Activated CD4-positive, alpha-beta T cell treated with anti-CD3 and anti-CD28 coated beads, Interleukin-2, amount 10 ng/mL, durations not matched to agents 7 days and 5 days (primary cell): ENCODE measurements around the gene RAB33A. TPM values are rescaled to one million over a fixed set of nuclear protein-coding genes. Genes with fewer than 3 reads are reported as not detected.
A peak's percentile ranks its signal among the peaks of the same experiment; 100 is the strongest.

ENCODE experiments used
- CTCF ChIA-PET: fragments of 350-600 bp; sonication (Branson Sonifier 250); formaldehyde crosslinking; loops from one replicate; lab custom pipeline; 2021; ENCODE audit warnings: antibody characterized with exemption; lab: Charles Lee
- POLR2A ChIA-PET: fragments of 350-600 bp; sonication (Branson Sonifier 250); formaldehyde crosslinking; loops from one replicate; lab custom pipeline; 2021; ENCODE audit warnings: antibody characterized with exemption; lab: Charles Lee
- DNase-seq: peaks from one replicate; pipeline ENCODE4 v3.0.0-alpha.2; 2020
- H3K27ac Mint-ChIP-seq: one replicate; pipeline ENCODE4 v1.8.0; 2021; ENCODE audit warnings: mild to moderate bottlenecking, moderate library complexity, mixed read lengths
- H3K27me3 Mint-ChIP-seq: one replicate; pipeline ENCODE4 v1.8.0; 2021; ENCODE audit warnings: mixed read lengths
- H3K36me3 Mint-ChIP-seq: one replicate; pipeline ENCODE4 v1.8.0; 2021; ENCODE audit warnings: low read depth, mixed read lengths
- H3K4me1 Mint-ChIP-seq: one replicate; pipeline ENCODE4 v1.8.0; 2021; ENCODE audit warnings: mixed read lengths
- H3K4me3 Mint-ChIP-seq: one replicate; pipeline ENCODE4 v1.8.0; 2021; ENCODE audit warnings: mild to moderate bottlenecking, moderate library complexity, mixed read lengths
- H3K9me3 Mint-ChIP-seq: one replicate; pipeline ENCODE4 v1.8.0; 2021; ENCODE audit warnings: mixed read lengths
- total RNA-seq, 2 experiments: library from RNA; stranded (reverse); gene quantifications; one replicate each; pipeline ENCODE4 v1.2.3, GENCODE V29; 2021

RAB33A gene
- total RNA-seq = 10 to 100 TPM; 20.8 to 21.2 TPM

DNA sequence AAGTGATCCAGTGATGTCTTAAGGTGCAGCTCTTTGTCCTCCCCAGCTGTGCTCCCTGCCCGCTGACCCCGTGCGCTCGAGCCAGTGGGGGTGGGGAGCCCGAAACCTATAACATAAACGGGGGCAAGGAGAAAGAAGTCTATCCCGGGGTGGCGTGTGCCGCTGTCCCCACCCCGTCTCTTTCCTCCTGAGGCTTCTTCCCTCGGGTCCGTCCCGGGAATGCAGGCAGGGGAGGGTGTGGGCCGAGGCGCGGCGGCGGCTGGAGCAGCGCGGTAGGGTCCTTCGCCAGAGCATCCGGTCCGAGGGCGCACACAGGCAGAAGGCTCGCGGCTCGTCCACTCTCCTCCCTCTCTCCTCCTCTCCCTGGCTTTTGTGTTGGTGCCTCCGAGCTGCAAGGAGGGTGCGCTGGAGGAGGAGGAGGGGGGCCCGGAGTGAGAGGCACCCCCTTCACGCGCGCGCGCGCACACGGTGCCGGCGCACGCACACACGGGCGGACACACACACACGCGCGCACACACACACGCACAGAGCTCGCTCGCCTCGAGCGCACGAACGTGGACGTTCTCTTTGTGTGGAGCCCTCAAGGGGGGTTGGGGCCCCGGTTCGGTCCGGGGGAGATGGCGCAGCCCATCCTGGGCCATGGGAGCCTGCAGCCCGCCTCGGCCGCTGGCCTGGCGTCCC lies at the start of gene RAB33A:
TSS of gene RAB33A (plus strand) at position 517 of the 681 bp plus-strand sequence. CDS start at position 618, 101 bp downstream.
- Mint-ChIP-seq H3K27ac (peak within 1 kb of the TSS; percentile 92), H3K27me3 (no peaks in the 10 kb centered on the region), H3K4me3 (peak within 1 kb of the TSS; percentile 87), H3K9me3 (no peaks in the 10 kb centered on the region), H3K36me3 (peaks cover 11% of the 10 kb centered on the region), H3K4me1 (peaks cover 52% of the 10 kb centered on the region)
- peak; percentile 45 for DNase-seq
- ChIA-PET CTCF (interaction anchor here (1.1 to 1.4 kb wide), 2 partner anchors 11 to 30 kb away, joined by 3 to 4 read pairs; no protein-coding TSS in a partner anchor), POLR2A (no interaction called here)

DNA sequence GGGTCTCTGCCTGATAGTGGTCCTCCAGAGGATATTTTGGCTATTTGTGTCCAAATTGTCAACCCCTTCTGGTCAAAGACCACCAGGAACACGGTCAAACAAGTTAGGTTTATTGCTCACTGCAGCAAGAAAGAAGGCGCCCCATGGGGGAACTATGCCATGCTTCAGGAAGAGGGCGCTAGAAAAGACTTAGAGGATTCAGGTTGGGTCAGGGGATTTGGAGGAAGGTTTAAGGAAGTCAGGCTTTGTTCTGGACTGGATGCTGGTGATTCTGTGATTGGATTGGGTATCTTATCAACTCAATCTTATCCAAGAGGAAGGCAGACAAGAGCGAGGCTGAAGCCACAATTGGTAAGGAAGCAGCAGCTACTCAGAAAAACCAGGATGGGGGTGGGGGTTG lies 47.2 kb upstream of the RAB33A start:
- H3K27ac Mint-ChIP-seq = no peak overlapping the region
- no peaks in the 10 kb centered on the region for H3K9me3 Mint-ChIP-seq
- no peaks in the 10 kb centered on the region for H3K27me3 Mint-ChIP-seq
- H3K4me3 Mint-ChIP-seq = no peak overlapping the region
- peaks cover 8% of the 10 kb centered on the region for H3K4me1 Mint-ChIP-seq
- ChIA-PET CTCF (no interaction called here), POLR2A (no interaction called here)
- no peak for DNase-seq
- H3K36me3 Mint-ChIP-seq = peaks cover 22% of the 10 kb centered on the region

DNA sequence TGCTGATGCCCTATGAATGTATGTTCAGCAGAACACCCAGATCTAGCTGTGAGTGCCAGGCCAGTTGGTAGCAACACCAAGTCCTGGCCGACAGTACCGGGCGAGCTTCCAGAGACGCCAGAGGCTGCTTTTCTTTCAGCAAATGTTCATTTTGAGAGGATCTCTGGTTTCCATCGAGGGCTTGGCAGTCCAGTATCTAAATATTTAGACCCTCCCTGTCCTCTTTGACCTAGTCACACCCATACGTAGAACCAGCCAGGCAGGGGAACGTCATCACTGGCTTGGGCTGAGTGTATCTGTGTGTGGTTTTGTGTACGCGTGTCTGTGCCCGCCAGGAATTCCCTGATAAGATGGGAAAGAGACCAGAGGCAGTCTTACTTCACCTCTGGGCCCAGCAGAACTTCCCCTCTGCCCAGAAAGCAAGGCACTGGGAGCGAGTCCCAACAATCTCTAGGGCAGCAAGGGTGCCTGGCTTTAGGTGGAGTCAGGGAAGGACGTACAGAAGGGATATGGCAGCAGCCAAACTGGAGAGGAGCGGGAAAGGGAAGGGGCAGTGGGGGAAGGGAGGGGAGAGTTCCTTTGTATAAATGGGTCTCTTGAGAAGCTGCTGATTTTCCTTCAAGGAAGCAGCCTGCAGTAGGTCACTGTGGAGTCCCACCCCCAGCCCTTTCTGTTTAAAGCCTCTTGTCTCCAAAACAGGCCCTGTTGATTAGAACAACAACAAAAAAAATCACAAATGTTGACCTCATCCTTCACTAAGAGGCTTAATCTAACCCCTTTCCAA lies 46.5 kb upstream of the RAB33A start:
- H3K36me3 Mint-ChIP-seq = peaks cover 22% of the 10 kb centered on the region
- H3K4me1 Mint-ChIP-seq = peaks cover 1% of the 10 kb centered on the region
- no peaks in the 10 kb centered on the region for H3K27me3 Mint-ChIP-seq
- ChIA-PET CTCF (no interaction called here), POLR2A (no interaction called here)
- H3K27ac Mint-ChIP-seq = no peak overlapping the region
- H3K4me3 Mint-ChIP-seq = no peak overlapping the region
- no peaks in the 10 kb centered on the region for H3K9me3 Mint-ChIP-seq
- DNase-seq = no peak

DNA sequence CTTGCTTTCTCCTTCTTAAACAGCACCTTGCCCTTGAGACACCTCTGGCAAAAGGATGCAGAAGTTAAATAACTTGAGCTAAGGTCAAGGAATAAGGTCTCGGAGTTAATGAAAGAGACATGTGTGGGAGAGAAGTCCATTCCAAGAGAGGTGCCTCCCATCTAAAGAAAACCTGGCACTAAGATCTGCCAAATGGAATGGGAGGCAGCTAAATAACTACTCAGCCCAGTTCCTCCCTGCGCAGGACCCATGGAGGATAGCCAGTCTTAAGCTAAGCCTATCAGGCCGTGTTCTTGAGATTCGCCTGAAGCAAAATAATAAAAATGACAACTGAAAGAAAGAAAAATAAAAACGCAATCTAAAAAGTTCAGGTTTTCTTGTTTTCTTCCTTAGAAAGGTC lies 40.8 kb upstream of the RAB33A start:
- no peaks in the 10 kb centered on the region for H3K4me1 Mint-ChIP-seq
- no peak overlapping the region for H3K4me3 Mint-ChIP-seq
- peaks cover 19% of the 10 kb centered on the region for H3K36me3 Mint-ChIP-seq
- ChIA-PET CTCF (interaction anchor here (0.9 to 1.4 kb wide), 2 partner anchors 10 to 25 kb away, joined by 3 to 7 read pairs; no protein-coding TSS in a partner anchor), POLR2A (no interaction called here)
- DNase-seq = no peak
- no peaks in the 10 kb centered on the region for H3K27me3 Mint-ChIP-seq
- no peaks in the 10 kb centered on the region for H3K9me3 Mint-ChIP-seq
- no peak overlapping the region for H3K27ac Mint-ChIP-seq

DNA sequence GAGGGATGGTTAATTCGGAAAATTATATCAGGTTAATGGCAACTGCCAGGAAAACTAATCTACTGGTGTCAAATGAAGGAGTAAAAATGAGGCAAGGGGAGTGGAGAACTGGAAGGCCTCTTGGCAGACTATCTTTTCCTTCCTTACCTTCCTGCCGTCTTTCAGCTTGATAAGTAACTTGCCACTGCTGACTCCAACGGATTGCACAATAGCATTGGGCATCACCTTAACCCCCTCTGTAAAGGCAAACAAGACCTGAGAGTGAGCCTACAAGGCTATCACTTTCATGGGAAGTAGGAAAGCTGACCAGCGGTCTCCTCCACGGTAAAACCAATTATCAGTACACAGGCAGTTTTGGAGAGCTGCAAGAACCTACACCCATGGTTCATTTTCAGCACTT lies 35.3 kb upstream of the RAB33A start:
- POLR2A ChIA-PET = no interaction called here
- peaks cover 21% of the 10 kb centered on the region for H3K36me3 Mint-ChIP-seq
- H3K27ac Mint-ChIP-seq = peak overlapping the region; percentile 46
- no peak for DNase-seq
- no peaks in the 10 kb centered on the region for H3K9me3 Mint-ChIP-seq
- CTCF ChIA-PET = no interaction called here
- no peaks in the 10 kb centered on the region for H3K27me3 Mint-ChIP-seq
- H3K4me1 Mint-ChIP-seq = no peaks in the 10 kb centered on the region
- no peak overlapping the region for H3K4me3 Mint-ChIP-seq

DNA sequence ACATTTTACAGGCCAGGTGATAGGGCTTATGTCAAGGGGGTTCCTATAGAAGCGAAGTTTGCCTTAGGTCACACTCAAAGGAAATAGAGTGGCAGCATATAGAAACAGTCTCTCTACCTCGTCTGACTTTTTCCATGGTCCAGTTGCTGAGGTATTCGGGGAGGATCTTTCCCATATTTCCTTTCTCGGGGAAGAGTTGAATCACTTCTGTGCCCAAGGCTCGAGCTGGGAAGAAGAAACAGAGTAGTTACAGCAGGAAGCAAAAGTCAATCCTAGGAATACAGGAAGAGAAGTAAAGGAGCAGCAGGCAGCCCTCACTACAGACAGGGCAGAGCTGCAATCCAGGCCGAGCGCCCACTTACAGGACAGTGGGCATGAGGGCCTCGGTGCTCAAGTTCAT lies 34.8 kb upstream of the RAB33A start:
- CTCF ChIA-PET = interaction anchor here (0.5 kb wide), 1 partner anchor 16 kb away, joined by 3 read pairs; no protein-coding TSS in a partner anchor
- no peaks in the 10 kb centered on the region for H3K9me3 Mint-ChIP-seq
- POLR2A ChIA-PET = interaction anchor here (0.6 kb wide), 1 partner anchor 39 kb away, joined by 3 read pairs; no protein-coding TSS in a partner anchor
- H3K27ac Mint-ChIP-seq = no peak overlapping the region
- DNase-seq = no peak
- H3K4me3 Mint-ChIP-seq = no peak overlapping the region
- H3K27me3 Mint-ChIP-seq = no peaks in the 10 kb centered on the region
- peaks cover 26% of the 10 kb centered on the region for H3K36me3 Mint-ChIP-seq
- no peaks in the 10 kb centered on the region for H3K4me1 Mint-ChIP-seq

DNA sequence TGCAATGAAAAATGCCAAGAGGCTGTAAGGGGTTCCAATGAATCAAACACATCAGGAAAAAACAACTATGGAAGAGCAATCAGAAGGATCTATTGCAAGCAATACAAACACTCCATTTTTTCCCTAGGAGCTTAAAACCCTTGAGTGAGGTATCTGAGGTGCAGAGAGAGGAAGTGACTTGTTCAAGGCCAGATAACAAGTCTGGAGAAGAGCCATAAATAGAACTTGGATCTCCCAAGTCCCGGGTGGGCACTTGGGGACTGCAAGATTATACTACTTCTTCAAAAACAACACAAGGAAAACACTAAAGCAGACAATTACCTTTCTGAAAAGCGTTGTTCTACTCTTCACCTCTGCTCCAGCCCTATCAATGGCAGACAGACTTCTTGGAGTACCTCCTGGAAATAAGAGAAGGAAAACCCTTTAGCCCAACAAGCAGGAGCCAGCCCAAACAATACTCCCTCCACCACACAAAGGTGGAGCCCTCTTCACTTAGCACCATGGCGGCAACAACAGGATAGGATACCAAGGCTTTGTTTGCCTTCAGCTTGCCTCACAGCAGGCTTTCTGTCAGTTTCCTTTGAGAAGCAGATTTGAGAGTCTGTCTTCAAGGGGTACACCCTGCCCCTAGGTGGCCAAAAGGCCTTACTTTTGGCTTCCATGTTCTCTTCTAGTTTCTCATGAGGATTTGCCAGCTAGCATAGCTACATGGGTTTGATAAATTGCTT lies 32.1 kb upstream of the RAB33A start:
- H3K9me3 Mint-ChIP-seq = no peaks in the 10 kb centered on the region
- POLR2A ChIA-PET = no interaction called here
- CTCF ChIA-PET = interaction anchor here (0.5 to 1.2 kb wide), 3 partner anchors 14 to 79 kb away, joined by 3 read pairs; no protein-coding TSS in a partner anchor
- H3K4me1 Mint-ChIP-seq = no peaks in the 10 kb centered on the region
- H3K4me3 Mint-ChIP-seq = no peak overlapping the region
- H3K27ac Mint-ChIP-seq = no peak overlapping the region
- DNase-seq = no peak
- H3K27me3 Mint-ChIP-seq = no peaks in the 10 kb centered on the region
- peaks cover 37% of the 10 kb centered on the region for H3K36me3 Mint-ChIP-seq

DNA sequence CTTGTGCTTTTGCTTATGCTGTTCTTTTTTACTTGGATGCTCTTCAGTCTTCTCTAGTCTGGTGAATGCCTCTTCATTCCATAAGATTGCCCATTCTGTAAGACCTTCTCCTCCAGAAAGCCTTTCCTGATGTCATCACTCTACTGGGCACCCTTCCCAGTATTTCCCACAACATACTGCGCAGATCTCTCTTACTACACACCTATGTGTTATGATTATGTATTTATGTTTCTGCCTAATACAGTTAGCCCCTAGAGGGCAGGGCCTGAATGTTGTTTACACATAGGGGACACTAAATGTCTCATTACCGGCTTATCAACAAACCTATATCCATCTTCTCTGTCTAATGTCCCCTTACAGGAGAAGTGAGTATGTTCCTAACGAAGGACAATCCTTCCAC lies 27.3 kb upstream of the RAB33A start:
- CTCF ChIA-PET = no interaction called here
- peaks cover 38% of the 10 kb centered on the region for H3K36me3 Mint-ChIP-seq

DNA sequence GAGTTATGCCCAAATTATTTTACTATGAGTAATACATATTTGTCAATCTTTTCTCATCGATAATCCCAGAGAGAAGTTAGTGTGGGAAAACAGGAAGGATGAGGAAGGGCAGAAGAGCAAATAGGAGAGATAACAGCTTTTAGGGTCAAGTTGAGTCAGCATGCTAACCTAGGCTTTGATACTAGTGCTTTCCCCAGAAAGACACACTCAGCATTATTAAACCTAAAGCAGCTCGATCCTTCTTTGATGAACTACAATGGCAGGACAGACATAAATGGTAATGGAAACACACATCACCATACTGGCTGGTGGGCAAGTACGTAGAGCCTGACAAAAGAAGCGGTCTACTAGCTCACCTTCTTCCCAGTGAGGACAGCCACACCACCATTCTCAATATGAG lies 26.6 kb upstream of the RAB33A start:
- Mint-ChIP-seq H3K4me3 (no peak overlapping the region), H3K9me3 (no peaks in the 10 kb centered on the region), H3K4me1 (peaks cover 4% of the 10 kb centered on the region), H3K36me3 (peaks cover 38% of the 10 kb centered on the region), H3K27ac (no peak overlapping the region), H3K27me3 (no peaks in the 10 kb centered on the region)
- DNase-seq = no peak
- ChIA-PET POLR2A (no interaction called here), CTCF (interaction anchor here (1.4 to 3.3 kb wide), 3 partner anchors 9 to 24 kb away, joined by 4 to 9 read pairs (median 4); no protein-coding TSS in a partner anchor)

More for the DNA sequence above, 27.3 kb upstream of the RAB33A start:
- POLR2A ChIA-PET = no interaction called here
- no peaks in the 10 kb centered on the region for H3K27me3 Mint-ChIP-seq
- no peak for DNase-seq
- H3K4me3 Mint-ChIP-seq = no peak overlapping the region
- H3K4me1 Mint-ChIP-seq = peaks cover 4% of the 10 kb centered on the region
- H3K9me3 Mint-ChIP-seq = no peaks in the 10 kb centered on the region
- no peak overlapping the region for H3K27ac Mint-ChIP-seq

DNA sequence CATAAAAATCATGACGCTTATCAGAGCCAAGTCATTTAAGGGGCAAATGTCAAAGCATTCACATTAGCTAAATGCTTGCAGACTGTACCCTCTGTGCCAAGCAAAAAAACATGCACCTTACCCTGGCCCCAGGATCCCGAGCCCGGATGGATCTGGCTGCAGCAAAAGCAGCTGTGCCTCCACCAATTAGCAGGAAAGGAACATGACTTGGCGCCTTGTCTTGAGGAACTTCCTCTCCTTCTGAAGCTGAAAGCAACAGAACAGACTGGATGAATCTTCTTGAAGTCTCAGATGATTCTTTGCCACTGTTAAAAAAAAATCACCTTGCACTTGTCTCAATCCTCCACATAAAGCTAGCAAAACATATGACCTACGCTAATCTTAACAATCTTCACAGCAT lies 24.1 kb upstream of the RAB33A start:
- Mint-ChIP-seq H3K27me3 (no peaks in the 10 kb centered on the region), H3K36me3 (peaks cover 29% of the 10 kb centered on the region), H3K9me3 (no peaks in the 10 kb centered on the region), H3K4me3 (no peak overlapping the region), H3K4me1 (peaks cover 4% of the 10 kb centered on the region), H3K27ac (no peak overlapping the region)
- no peak for DNase-seq
- ChIA-PET POLR2A (no interaction called here), CTCF (interaction anchor here (1.2 to 3.3 kb wide), 2 partner anchors 27 to 29 kb away, joined by 3 to 9 read pairs; no protein-coding TSS in a partner anchor)

DNA sequence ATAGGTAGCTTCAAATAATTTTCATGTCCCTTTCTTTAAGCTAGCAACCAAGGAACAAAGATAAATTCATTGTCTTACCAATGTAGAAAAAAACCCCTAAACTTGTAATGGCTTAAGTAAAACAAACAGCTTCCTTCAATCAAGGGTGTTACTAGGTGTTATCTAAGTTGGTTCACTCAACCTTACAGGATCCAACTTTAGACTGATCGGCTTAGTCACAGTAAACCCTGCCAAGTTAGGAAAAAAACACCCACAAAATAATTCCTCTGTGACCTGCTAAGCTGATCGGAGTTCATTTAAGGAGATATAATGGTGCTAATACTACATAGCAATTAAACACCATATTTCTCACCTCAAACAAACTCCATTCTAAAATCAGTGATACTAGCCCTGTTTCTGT lies 16.2 kb upstream of the RAB33A start:
- H3K4me1 Mint-ChIP-seq = peaks cover 9% of the 10 kb centered on the region
- H3K27ac Mint-ChIP-seq = no peak overlapping the region
- H3K9me3 Mint-ChIP-seq = no peaks in the 10 kb centered on the region
- CTCF ChIA-PET = interaction anchor here (0.7 to 1.5 kb wide), 3 partner anchors 9 to 25 kb away, joined by 3 to 4 read pairs (median 3); no protein-coding TSS in a partner anchor
- H3K27me3 Mint-ChIP-seq = no peaks in the 10 kb centered on the region
- DNase-seq = no peak
- POLR2A ChIA-PET = interaction anchor here (0.6 kb wide), 1 partner anchor 262 kb away, joined by 3 read pairs; no protein-coding TSS in a partner anchor
- no peak overlapping the region for H3K4me3 Mint-ChIP-seq
- H3K36me3 Mint-ChIP-seq = peaks cover 10% of the 10 kb centered on the region

DNA sequence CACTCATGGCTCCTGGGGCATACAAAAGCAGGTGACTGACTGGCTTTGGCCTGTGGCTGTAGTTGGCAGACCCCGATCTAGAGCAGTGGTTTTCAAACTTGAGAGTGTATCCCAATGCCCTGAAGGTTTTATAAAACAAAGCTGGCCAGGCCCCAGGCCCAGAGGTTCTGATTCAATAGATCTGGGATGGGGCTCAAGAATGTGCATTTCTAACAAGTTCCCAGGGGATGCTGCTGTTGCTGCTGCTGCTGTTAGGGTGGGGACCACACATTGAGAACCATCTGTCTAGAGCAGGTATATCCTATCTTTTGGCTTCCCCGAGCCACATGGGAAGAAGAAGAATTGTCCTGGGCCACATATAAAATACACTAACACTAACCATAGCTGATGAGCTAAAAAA lies 13.5 kb upstream of the RAB33A start:
- Mint-ChIP-seq H3K4me3 (no peak overlapping the region), H3K4me1 (peaks cover 22% of the 10 kb centered on the region), H3K36me3 (peaks cover 4% of the 10 kb centered on the region), H3K9me3 (no peaks in the 10 kb centered on the region), H3K27me3 (no peaks in the 10 kb centered on the region), H3K27ac (no peak overlapping the region)
- no peak for DNase-seq
- ChIA-PET CTCF (interaction anchor here (1.2 kb wide), 1 partner anchor 19 kb away, joined by 3 read pairs; no protein-coding TSS in a partner anchor), POLR2A (no interaction called here)
